ENCODE data around the gene MKRN2.
"Not testable (repeated sequence)": the region's sequence is repeated elsewhere in the genome, so short reads cannot be mapped to it uniquely, and the experiment has no call there.

MKRN2 gene, protein sequence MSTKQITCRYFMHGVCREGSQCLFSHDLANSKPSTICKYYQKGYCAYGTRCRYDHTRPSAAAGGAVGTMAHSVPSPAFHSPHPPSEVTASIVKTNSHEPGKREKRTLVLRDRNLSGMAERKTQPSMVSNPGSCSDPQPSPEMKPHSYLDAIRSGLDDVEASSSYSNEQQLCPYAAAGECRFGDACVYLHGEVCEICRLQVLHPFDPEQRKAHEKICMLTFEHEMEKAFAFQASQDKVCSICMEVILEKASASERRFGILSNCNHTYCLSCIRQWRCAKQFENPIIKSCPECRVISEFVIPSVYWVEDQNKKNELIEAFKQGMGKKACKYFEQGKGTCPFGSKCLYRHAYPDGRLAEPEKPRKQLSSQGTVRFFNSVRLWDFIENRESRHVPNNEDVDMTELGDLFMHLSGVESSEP

GRCh38 chr3:12556690-12557472 lies at the start of gene MKRN2:
Gene MKRN2, plus strand, starts transcription at chr3:12557087. Its CDS starts 64 bp downstream, at chr3:12557151.
- no peak for DNase-seq

- DNase-seq, result no peak
These were observed 49.2 kb upstream of the MKRN2 start for GRCh38 chr3:12507591-12508281.

DNA sequence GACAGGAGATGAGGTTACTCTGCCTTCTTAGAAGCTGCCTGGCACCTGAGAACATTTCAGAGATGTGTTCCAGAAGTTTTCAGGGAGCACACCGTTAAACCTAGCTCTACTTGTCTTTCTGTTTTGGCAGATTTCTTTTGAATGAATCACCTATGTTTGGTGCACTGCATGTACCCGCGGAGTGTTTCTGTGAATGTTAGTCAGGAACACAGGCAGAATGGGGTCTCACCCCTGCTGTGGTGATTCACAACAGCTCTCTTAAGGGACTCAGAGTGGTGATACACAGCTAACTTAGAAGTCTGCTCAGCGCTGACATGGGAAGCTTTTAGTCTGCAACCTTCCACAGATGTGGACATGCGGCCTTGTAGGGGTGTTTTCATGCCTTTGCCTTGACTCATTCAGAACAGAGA lies 48.6 kb upstream of the MKRN2 start:
- DNase-seq, result no peak

- no peak for DNase-seq
These were observed 47.4 kb upstream of the MKRN2 start for GRCh38 chr3:12509466-12509865.

- DNase-seq, result no peak
These were observed 44.3 kb upstream of the MKRN2 start for GRCh38 chr3:12512534-12513118.

GRCh38 chr3:12513694-12514446 lies 43.0 kb upstream of the MKRN2 start:
- no peak for DNase-seq

DNA sequence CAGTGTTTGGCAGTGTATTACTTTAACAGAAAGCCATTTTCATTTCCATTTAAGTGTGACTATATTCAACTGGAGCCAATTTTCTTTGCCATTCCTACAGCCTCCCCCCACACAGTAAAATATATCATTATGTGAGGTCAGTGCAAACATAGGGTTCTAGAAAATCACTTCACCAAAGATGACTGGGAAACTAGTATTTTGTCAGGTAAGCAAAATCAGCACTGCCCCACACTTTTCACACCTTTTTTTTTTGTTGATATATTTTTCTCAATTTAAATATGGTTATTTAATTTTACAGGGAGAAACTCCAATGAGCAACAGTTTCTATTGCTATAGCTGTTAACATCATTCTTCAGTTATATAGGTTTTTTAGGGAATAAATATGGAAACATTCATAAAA lies 41.3 kb upstream of the MKRN2 start:
- no peak for DNase-seq

DNA sequence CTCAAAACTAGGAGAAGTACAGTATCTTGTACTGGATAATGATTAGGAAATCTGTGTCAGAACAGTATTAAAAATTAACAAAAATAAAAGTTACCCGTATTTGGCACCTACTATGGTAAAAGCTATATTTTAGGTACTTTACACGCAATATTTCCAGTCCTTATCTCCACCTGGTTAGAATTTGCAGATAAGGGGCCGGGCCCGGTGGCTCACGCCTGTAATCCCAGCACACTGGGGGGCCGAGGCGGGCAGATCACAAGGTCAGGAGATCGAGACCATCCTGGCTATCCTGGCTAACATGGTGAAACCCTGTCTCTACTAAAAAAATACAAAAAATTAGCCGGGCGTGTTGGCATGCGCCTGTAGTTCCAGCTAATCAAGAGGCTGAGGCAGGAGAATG lies 40.0 kb upstream of the MKRN2 start:
- DNase-seq, result no peak

- DNase-seq, result no peak
These were observed 38.4 kb upstream of the MKRN2 start for GRCh38 chr3:12518261-12519028.

GRCh38 chr3:12521010-12521409 lies 35.9 kb upstream of the MKRN2 start:
- no peak for DNase-seq

GRCh38 chr3:12522721-12523120 lies 34.2 kb upstream of the MKRN2 start:
- DNase-seq, result no peak

DNA sequence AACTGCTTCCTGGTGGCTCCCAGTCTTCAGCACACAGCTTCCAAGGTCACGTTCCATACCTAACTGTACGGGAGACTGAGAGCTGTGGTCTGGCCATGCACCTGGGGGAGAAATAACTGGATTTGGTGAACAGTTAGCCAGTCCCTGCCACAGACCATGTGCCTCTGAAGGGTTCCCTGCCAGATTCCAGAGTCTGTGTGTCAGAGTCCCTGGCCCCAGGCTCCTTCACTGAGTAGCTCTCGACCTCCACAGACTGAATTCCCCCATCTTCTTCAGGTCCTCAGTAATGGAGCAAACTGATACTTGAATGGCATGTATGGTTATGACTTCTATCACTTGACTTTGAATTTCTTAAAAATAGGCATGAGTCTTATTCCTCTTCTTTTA lies 29.1 kb upstream of the MKRN2 start:
- DNase-seq, result no peak

GRCh38 chr3:12532182-12532581 lies 24.7 kb upstream of the MKRN2 start:
- no peak for DNase-seq

DNA sequence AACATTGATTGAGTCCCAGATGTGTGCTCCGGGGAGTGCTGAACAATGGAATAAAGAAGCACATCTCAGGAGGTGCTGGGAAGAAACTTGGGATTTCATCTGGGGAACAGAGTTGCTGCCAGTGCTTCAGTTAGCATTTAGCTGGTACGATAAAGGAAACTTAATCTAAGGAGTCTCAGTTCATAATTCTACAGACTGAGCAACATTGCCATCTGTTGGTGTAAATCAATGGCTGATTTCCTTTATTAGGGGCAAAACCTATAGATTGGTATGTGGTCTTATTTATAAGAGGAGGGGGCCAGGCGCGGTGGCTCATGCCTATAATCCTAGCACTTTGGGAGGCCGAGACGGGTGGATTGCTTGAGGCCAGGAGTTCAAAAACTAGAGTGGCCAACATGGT lies 20.5 kb upstream of the MKRN2 start:
- DNase-seq, result no peak

GRCh38 chr3:12541625-12542024 lies 15.3 kb upstream of the MKRN2 start:
- DNase-seq, result no peak

DNA sequence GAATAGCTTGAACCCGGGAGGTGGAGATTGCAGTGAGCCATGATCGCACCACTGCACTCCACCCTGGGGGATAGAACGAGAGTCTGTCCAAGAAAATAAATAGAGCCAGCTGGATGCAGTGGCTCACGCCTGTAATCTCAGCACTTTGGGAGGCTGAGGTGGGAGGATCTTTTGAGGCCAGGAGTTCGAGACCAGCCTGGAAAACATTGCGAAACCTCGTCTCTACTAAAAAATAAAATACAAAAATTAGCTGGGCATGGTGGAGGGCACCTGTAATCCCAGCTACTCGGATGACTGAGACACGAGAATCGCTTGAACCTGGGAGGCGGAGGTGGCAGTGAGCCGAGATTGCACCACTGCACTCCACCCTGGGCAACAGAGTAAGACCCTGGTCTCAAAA lies 13.4 kb upstream of the MKRN2 start:
- not testable (repeated sequence) for DNase-seq

GRCh38 chr3:12544652-12545472 lies 12.0 kb upstream of the MKRN2 start:
- DNase-seq, result no peak

GRCh38 chr3:12545473-12545791 lies 11.5 kb upstream of the MKRN2 start, which contains the start of gene MKRN2OS:
Gene MKRN2OS, minus strand, starts transcription at chr3:12545499. Its CDS starts 35 bp downstream, at chr3:12545464.
- no peak for DNase-seq

- DNase-seq, result no peak
These were observed 6.7 kb upstream of the MKRN2 start for GRCh38 chr3:12549971-12550760.

GRCh38 chr3:12553921-12554391 lies 2.9 kb upstream of the MKRN2 start:
- DNase-seq, result no peak
